HG03571 (cell line): Measurements from ENCODE around the gene TTLL4.
A peak's percentile ranks its signal among the peaks of the same experiment; 100 is the strongest.
"Not testable (repeated sequence)": the region's sequence is repeated elsewhere in the genome, so short reads cannot be mapped to it uniquely, and the experiment has no call there.

ENCODE experiments used
- ATAC-seq: cut with Tn5 transposase; IDR thresholded peaks from one replicate; pipeline ENCODE4 v1.9.1; 2021; ENCODE audit not compliant: unreplicated experiment

TTLL4 gene, protein sequence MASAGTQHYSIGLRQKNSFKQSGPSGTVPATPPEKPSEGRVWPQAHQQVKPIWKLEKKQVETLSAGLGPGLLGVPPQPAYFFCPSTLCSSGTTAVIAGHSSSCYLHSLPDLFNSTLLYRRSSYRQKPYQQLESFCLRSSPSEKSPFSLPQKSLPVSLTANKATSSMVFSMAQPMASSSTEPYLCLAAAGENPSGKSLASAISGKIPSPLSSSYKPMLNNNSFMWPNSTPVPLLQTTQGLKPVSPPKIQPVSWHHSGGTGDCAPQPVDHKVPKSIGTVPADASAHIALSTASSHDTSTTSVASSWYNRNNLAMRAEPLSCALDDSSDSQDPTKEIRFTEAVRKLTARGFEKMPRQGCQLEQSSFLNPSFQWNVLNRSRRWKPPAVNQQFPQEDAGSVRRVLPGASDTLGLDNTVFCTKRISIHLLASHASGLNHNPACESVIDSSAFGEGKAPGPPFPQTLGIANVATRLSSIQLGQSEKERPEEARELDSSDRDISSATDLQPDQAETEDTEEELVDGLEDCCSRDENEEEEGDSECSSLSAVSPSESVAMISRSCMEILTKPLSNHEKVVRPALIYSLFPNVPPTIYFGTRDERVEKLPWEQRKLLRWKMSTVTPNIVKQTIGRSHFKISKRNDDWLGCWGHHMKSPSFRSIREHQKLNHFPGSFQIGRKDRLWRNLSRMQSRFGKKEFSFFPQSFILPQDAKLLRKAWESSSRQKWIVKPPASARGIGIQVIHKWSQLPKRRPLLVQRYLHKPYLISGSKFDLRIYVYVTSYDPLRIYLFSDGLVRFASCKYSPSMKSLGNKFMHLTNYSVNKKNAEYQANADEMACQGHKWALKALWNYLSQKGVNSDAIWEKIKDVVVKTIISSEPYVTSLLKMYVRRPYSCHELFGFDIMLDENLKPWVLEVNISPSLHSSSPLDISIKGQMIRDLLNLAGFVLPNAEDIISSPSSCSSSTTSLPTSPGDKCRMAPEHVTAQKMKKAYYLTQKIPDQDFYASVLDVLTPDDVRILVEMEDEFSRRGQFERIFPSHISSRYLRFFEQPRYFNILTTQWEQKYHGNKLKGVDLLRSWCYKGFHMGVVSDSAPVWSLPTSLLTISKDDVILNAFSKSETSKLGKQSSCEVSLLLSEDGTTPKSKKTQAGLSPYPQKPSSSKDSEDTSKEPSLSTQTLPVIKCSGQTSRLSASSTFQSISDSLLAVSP

DNA sequence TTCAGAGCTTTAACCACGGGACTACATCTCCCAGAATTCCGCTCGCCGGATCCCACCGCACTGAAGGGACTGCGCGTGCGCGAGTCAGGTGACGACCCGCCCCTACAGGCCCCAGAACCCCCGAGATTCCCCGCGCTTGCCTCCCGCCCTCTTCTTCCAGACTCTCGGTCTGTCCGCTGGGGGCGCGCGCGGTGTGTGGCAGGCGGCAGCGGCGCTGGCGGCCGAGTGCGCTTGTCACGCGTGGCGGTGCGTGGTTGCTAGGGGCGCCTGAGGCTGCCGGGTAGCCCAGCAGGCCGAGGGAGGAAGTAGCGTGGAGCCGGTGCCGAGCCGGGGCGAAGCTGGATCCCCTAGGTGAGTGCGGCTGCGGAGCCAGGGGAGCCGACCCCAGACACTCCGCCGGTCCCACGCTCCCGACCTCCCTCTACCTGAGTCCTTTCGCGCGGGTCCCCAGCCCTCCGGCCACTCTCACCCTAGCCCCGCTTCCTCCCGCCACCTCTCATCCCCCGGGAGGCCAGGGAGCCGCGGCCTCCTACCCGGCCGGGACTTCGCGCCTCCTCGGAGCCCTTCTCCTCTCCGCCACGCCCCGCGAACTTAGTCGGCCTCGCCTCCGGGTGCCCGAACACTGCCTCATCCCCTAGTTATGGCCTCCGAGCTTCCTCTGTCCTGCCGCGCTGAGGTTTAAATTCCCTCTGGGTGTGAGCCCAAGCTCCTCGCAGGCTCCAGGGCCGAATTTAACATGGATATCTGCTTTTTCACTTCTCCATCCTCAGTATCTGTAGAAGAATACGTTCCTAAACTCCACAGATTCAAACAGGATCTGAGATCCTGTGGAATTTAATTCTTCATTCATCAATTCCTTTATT lies at the start of gene TTLL4:
Gene TTLL4, plus strand, starts transcription at position 149 of the 863 bp plus-strand sequence. CDS start 26,842 bp downstream, outside the sequence.
- ATAC-seq: peak; percentile 83

DNA sequence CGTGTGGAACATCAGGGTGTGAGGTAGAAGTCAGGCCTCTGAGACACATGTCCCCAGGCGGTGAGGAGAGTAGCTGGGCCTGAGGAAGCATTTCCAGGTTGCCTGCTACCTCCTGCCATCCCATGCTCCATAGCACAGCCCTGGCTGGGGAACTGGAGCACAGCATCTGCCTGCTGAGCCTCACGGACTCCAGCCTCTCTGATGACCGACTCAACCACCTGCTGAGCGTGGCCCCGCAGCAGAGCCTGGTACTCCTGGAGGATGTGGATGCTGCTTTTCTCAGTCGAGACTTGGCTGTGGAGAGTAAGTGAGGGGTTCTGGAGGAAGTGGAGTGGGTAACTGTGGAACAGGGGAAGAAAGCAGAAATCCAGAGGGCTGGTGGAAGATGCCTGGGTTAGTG lies 48.3 kb upstream of the TTLL4 start:
- no peak for ATAC-seq

DNA sequence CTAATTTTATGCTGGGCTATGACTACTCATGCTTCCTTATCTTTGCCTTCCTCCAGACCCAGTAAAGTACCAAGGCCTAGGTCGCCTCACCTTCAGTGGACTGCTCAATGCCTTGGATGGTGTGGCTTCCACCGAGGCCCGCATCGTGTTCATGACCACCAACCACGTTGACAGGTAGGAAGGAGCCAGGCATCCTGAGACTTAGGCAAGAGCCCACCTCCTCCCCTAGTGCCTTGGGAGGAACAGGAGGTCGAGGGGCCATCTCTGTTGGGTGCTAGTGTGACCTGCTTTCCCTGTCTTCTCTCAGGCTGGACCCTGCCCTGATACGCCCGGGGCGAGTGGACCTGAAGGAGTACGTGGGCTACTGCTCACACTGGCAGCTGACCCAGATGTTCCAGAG lies 47.8 kb upstream of the TTLL4 start:
- ATAC-seq: no peak

DNA sequence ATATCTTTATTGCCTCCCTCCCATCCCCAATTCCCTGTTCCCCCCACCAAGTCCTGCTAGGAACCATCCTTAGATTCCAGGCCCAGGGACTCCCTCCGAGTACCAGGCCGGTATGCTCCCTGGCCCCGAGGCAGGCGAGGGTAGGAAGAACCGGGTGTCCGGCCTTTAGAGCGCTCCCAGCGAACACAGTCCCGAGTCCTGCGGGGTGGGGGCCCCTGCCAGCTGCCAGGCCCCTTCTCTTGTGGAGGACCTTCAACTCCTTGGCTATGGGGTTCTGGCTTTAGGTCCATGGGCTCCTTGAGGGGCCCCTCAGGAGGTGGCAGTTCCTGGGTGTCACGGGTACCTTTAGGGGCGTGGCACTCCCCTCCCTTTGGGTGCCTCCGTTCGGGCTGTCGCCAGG lies 46.7 kb upstream of the TTLL4 start:
- ATAC-seq: no peak

DNA sequence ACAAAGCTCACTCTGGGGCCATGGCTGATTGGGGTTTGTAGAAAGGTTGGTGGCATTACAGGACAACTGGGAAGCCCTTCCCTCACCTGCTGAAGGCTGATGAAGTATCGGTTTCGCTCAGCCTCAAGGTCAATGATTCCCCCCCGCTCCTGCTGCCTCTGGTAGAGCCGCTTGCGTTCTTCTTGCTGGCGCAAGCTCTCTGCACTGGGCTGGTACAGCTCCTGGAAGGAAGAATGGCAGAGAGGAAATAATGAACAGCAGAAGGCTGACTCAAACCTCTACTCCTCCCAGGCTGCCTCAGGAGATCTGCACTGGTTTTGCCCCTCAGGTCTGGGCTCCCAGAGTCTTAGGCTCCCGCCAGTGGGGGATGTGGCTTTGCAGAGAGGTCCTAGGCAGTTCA lies 46.0 kb upstream of the TTLL4 start:
- no peak for ATAC-seq

DNA sequence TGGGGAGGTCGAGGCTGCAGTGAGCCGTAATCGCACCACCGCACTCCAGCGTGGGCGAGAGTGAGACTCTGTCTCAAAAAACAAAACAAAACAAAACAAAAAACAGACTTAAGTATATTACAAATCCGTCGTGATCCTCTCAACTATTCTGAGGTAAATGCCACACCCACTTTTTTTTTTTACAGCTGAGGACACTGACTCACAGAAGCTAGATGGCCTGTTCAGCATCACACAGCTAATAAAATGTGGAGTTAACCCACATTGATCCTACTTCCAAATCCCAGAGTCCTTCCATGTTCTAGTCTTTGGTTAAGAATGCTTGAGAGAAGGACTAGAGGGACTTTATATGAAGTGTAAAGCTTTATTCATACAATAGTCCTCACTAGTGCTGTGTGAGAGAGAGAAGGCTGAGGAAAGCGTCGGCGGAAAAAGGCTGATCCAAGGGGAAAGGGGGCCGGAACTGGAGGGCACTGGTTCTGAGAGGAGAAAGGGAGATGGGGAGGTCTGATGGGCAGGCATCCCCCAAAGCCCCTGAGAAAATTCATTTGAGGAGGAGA lies 39.5 kb upstream of the TTLL4 start:
- ATAC-seq: no peak

DNA sequence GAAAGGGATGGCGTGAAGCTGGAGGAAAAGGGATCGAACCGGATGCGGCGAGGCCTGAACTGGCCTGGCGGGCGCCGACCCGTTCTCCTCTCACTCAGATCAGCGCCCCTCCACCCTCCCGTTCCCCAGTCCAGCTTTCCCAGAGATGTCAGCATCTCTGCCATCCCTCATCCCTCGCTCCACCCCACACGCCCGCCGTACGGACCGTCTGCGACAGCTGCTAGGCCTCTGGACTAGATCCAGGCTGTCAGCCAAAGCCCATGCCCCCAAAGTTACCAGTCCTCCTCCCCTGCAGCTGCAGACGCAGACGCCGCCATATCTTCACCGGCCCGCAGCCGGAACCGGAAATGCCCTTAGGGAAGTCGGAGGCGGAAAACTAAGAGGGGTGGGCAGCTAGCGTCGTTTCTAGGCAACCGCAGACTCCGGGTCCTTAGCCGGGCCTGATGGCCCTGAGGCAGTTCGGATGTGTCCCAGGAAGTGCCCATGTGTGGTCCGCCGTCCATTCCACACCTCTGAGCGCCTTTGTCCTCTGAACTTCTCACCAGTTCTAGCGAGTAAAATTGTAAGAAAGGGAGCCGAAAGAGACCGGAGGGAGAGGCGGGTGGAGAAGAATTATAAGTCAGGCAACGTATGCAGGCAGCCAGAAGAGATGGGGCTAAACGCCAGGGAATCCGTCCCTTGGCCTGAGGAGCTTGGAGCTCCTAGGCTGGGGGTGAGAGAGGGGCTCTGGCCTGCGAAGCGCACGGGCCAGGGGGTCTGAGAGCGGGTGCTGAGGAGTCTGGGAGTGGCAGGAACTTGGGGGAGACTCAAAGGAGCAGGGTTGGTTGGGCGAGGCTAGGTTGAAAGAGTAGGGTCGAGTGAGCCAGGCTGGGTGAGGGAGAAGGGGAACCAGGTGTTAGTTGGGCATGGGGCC lies 38.7 kb upstream of the TTLL4 start, which contains the start of the genes RNF25 and STK36:
Gene RNF25, minus strand, starts transcription at position 349 of the 913 bp plus-strand sequence. Its CDS starts 32 bp downstream, at position 317.
Gene STK36, plus strand, starts transcription at position 433 of the 913 bp plus-strand sequence. CDS start 744 bp downstream, outside the sequence.
- peak; percentile 94 for ATAC-seq

DNA sequence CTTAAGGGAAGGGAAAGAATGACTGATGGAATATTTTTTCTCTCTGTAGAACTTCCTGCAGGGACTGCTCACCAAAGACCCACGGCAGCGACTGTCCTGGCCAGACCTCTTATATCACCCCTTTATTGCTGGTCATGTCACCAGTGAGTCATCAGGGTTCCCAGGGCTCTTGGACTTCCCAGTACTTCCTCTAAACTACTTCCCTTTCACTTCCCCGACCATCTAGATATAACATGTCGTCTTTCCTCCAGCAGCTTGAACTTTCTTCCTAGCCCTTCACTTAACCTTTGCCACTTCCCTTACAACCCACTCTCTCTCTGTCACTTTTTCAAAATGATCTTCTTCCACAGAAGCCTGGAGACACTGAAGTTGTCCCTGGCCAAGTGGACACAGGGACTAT lies 31.5 kb upstream of the TTLL4 start:
- no peak for ATAC-seq

DNA sequence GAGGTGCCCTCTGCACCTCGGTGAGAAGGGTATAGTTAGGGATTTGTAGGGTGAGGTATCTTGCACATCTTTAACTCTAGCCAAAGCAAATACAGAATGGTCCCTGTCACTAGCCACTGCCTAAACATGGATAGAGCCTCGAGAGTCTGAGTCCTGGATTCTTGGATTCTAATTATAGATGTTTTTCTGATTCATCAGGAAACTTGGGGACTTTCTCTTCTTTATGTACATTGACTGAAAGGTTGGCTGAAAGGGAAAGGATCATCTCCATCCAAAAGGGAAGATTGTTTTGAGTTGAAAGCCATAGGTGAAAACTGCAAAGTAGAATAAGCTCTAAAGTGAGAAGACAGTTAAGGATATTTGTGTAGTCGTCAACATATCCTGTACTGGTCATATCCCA lies 30.6 kb upstream of the TTLL4 start:
- ATAC-seq: no peak

DNA sequence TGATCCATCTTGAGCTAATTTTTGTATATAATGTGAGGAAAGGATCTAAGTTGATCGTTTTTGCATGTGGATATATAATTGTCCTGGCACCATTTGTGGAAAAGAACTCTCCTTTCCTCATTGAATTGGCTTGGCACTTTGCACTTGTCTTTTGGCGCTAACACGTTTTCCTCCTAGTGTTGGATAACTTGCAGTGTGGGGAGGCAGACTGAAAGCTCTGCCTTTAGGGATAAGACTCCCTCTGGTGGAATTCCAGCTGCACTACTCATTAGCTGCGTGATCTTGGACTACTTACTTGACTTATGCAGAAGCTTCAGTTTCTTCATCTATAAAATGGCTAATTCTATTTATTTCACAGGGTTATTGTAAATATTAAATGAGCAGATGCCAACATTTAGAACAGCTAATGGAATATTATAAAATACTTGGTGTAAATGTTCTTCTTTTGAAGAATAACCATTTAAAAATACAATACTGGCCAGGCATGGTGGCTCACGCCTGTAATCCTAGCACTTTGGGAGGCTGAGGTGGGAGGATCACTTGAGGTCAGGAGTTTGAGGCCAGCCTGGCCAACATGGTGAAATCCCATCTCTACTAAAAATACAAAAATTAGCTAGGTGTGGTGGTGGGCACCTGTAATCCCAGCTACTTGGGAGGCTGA lies 23.1 kb upstream of the TTLL4 start:
- not testable (repeated sequence) for ATAC-seq

DNA sequence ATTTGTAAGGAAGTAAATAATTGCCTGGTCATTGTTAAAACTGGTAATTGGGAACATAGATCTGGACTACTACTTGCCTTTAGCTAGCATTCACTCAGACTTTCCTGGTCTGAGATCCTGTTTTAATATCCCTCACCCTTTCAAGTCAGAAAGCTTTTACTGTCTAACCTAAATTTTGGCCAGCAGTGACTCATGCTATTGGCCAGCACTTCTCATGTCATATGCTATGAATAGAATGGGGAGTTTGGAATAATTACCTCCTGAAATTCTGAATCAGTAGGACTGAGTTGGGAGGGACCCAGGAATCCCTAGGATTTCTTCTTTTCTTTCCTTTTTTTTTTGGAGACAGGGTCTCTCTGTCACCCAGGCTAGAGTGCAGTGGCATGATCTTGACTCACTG lies 19.4 kb upstream of the TTLL4 start:
- ATAC-seq: no peak

DNA sequence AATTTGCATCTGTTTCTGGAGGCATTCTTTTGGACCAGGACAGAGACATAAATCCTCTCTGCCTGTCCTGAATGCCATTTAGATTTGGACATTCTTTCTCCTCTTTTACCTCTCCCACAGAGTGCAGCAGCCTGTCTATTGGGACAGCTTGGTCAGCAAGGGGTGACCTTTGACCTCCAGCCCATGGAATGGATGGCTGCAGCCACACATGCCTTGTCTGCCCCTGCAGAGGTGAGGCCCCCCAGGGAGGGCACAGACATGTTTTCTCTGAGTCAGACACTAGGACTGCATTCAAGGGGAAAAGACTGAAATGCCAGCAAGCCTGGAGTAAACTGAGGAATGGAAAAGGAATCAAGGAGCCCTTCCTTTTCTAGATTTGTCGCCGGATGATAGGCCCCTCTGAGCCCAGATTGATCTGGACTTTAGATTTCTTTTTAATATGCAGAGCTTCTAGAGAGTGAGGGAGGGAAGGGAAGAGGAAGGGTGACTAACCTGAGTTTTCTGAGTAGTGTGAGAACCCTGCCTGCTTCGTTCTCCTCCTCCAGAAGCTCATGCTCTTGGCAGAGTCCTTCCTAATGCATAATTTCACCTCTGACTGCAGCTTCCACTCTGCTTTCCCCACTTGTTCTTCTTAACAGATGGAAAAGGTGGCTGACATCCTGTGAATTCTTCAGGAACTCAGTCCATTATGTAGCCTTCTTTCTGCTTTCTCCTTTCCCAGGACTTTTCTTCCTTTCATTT lies 16.1 kb upstream of the TTLL4 start:
- no peak for ATAC-seq

DNA sequence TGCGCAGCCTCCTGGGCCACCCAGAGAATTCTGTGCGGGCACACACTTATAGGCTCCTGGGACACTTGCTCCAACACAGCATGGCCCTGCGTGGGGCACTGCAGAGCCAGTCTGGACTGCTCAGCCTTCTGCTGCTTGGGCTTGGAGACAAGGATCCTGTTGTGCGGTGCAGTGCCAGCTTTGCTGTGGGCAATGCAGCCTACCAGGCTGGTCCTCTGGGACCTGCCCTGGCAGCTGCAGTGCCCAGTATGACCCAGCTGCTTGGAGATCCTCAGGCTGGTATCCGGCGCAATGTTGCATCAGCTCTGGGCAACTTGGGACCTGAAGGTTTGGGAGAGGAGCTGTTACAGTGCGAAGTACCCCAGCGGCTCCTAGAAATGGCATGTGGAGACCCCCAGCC lies 11.8 kb upstream of the TTLL4 start:
- no peak for ATAC-seq

DNA sequence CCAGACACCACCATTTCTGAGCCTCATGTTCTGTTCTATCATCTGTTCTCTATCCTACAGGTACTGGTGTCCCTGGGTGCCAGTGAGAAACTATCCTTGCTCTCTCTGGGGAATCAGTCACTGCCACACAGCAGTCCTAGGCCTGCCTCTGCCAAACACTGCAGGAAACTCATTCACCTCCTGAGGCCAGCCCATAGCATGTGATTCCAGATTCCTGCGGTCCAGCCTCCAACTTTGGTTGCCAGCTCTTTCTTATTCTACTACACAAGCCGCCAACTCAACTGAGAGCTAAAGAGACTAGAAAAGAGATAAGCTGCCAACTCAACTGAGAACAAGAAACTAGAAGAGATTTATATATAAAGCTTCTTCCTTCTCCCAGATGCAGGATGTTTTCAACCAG lies 8.8 kb upstream of the TTLL4 start:
- ATAC-seq: no peak

DNA sequence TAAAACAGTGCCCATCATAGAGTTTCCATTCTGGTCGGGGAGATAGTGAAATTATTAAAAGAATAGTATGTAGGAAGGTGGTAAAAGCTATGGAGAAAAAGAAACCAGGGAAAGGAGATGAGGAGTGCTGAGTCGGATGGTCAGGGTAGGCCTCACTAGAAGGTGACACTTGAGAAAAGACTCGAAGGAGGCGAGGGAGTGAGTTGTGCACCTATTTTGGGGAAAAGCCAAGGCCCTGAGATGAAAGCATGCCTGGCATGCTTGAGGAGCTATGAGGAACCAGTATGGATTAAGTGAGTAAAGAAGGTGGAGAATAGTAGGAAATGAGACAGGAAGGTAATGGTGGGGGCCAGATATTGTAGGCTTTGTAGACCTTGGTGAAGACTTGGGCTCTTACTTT lies 7.3 kb upstream of the TTLL4 start:
- no peak for ATAC-seq

DNA sequence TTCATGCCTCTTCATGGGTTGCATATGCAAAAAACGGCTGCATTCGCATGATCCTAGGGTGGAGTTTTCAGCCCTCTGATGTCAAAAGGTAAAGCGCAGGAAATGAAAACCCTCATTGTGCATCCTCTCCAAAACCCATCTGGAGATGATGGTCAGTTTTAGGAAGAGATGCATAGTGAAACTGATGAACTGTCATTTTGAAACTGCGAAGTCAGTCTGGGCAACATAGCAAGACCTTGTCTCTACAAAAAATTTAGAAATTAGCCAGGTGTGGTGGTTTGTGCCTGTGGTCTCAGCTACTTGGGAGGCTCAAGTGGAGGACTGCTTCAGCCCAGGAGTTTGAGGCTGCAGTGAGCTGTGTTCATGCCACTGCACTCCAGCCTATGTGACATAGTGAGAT lies 2.5 kb upstream of the TTLL4 start:
- peak; percentile 21 for ATAC-seq

DNA sequence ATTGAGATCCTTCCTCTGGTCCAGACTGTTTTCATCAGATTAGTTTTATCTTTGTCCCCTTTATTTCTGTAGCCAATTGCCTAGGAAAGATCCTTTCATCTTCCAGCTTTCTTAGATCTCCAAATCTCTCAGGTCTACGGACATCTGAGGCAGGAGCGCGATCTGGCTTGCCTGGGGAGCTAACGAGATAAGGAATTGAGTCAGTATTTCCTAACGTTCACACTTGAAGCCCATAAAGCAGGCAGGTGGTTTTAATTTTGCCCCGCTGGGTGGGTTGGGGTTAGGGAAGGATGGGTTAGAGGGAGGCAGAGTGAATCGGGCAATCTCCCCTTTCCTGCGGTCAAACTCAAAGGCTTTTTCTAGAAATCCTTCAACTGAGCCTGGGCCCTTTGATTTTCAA lies 727 bp upstream of the TTLL4 start:
- no peak for ATAC-seq

DNA sequence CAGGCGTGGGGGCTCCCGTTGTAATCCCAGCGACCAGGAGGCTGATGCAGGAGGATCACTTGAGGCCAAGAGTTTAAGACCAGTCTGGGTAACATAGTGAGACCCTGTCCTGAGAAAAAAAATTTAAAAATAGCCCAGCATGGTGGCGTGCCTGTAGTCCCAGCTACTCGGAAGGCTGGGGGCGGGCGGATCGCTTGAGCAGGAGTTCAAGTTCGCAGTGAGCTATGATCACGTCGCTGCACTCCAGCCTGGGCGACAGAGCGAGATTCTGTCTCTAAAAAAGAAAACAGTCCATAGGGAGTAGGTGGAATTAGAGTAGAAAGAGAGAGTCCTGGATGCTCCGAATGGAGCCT lies 325 bp upstream of the TTLL4 start:
- ATAC-seq: no peak
